Measurements from ENCODE around the gene RNF5. TPM values are rescaled to one million over a fixed set of nuclear protein-coding genes. Genes with fewer than 3 reads are reported as not detected.
A peak's percentile ranks its signal among the peaks of the same experiment; 100 is the strongest.

RNF5 gene
- total and polyA plus RNA-seq, 9 of the 15 experiments (the other 6 are each of a cell fraction or from before 2014, with no cell fraction given): 62.2 to 245 (median 129) TPM

- TF ChIP-seq CUX1 (CRISPR knock-in tag; IDR thresholded peaks at IDR 0.05) (no peak), PYGO2 (tag; IDR thresholded peaks at IDR 0.05) (no peak), MAFF (IDR thresholded peaks at IDR 0.05; ENCODE audit: low read length) (no peak), GTF2A2 (tag; IDR thresholded peaks at IDR 0.05) (no peak), NONO (IDR thresholded peaks at IDR 0.05; ENCODE audit: low read depth in 2 of 2, low read length in 1 of 2) (no peak), SRF (CRISPR knock-in tag; IDR thresholded peaks at IDR 0.05) (peak in 1 of 2 experiments; percentile 64; a peak in 1 of 4 replicates), ZBTB7A (IDR thresholded peaks at IDR 0.05; ENCODE audit: borderline replicate concordance, control insufficient read depth, low read depth, low read length) (no peak), RREB1 (CRISPR knock-in tag; IDR thresholded peaks at IDR 0.05) (0 out of 2 replicates have a peak, but pooled peaks have one; percentile 46), ZNF695 (CRISPR knock-in tag; IDR thresholded peaks at IDR 0.05) (no peak), PKNOX1 (IDR thresholded peaks at IDR 0.05) (no peak), EHMT2 (IDR thresholded peaks at IDR 0.05) (no peak)
- TF ChIP-seq, protein P1, sequence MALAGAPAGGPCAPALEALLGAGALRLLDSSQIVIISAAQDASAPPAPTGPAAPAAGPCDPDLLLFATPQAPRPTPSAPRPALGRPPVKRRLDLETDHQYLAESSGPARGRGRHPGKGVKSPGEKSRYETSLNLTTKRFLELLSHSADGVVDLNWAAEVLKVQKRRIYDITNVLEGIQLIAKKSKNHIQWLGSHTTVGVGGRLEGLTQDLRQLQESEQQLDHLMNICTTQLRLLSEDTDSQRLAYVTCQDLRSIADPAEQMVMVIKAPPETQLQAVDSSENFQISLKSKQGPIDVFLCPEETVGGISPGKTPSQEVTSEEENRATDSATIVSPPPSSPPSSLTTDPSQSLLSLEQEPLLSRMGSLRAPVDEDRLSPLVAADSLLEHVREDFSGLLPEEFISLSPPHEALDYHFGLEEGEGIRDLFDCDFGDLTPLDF (CRISPR knock-in tag; IDR thresholded peaks at IDR 0.05): no peak
Observed at GRCh38 chr6:32194825-32195651, 16.8 kb downstream of the RNF5 start (continued).

Data from K562 (cell line).